ENCODE results near the gene LONP1.
"Not testable (repeated sequence)": the region's sequence is repeated elsewhere in the genome, so short reads cannot be mapped to it uniquely, and the experiment has no call there.

Gene LONP1

DNA sequence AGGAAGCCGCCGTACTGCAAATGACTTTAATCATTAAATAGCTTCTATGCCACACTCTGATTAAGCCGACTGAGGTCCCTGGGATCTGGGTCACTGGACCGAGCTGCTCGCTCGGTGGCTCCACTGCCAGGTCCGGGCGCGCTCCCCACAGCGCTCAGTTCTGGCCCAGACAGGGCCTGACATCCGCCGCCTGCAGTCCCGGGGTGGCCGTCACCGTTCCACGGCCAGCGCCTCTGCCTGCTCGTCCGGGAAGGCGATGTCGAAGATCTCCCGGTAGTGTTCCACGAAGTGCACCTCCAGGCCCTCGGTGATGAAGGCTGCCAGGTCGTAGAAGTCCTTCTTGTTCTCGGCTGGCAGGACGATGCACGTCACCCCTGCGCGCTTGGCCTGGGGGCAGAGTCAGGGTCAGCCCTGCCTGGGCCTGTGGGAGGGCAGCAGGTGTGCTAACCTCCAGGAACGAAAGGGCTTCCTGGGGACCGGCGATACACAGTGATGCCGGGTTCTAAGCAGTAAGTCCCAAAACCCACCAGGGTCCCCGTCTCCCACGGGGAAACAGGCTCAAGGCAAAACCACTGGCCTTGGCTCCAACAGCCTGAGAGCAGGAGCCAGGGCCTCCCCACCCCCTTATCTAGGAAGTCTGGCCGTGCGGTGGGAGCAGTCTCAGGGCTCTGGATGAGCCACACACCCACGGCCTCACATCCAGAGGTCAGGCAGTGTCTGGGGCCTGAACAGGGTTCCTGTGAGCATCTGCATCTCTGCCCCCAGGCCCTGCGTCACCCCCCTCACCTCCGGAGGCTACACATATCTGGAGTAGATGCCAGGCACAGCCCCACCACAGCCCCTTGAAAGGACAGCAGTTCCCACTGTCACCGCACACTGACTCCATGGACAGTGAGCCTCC lies 27.9 kb downstream of the LONP1 start:
- TF ChIP-seq EZH2phosphoT487 (conservative IDR thresholded peaks at IDR 0.05; ENCODE audit: low read length) = no peak
- TF ChIP-seq, protein P1, sequence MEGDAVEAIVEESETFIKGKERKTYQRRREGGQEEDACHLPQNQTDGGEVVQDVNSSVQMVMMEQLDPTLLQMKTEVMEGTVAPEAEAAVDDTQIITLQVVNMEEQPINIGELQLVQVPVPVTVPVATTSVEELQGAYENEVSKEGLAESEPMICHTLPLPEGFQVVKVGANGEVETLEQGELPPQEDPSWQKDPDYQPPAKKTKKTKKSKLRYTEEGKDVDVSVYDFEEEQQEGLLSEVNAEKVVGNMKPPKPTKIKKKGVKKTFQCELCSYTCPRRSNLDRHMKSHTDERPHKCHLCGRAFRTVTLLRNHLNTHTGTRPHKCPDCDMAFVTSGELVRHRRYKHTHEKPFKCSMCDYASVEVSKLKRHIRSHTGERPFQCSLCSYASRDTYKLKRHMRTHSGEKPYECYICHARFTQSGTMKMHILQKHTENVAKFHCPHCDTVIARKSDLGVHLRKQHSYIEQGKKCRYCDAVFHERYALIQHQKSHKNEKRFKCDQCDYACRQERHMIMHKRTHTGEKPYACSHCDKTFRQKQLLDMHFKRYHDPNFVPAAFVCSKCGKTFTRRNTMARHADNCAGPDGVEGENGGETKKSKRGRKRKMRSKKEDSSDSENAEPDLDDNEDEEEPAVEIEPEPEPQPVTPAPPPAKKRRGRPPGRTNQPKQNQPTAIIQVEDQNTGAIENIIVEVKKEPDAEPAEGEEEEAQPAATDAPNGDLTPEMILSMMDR (IDR thresholded peaks at IDR 0.05; ENCODE audit: insufficient read depth, low read length, poor library complexity, severe bottlenecking) = no peak
- no peaks in the 10 kb centered on the region; the same call in 1 of the 2 replicates for H3K36me3 ChIP-seq (ENCODE audit: low read length)
- H3K9me2 ChIP-seq (replicated peaks; ENCODE audit: insufficient read depth, low read length) = no peaks in the 10 kb centered on the region
- H4K20me1 ChIP-seq (ENCODE audit: low read depth, low read length) = no peaks in the 10 kb centered on the region; the same call in 1 of the 2 replicates
- H3K4me2 ChIP-seq (ENCODE audit: low read depth, low read length, poor library complexity, severe bottlenecking) = peak overlapping the region; percentile 77
- no peak overlapping the region for H2AFZ ChIP-seq (ENCODE audit: low read depth, low read length, severe bottlenecking)
- H3F3A ChIP-seq (ENCODE audit: insufficient read depth) = peaks cover 40% of the 10 kb centered on the region
- peaks cover 30% of the 10 kb centered on the region for H3K79me2 ChIP-seq (ENCODE audit: insufficient read depth, low read length)
- H3K27me3 ChIP-seq (ENCODE audit: low read length) = no peaks in the 10 kb centered on the region
- no peaks in the 10 kb centered on the region for H3K9me3 ChIP-seq (ENCODE audit: insufficient read depth, low read length)
- H3K27ac ChIP-seq (ENCODE audit: low read depth, low read length) = peak overlapping the region; percentile 83
- H3K4me3 ChIP-seq (ENCODE audit: insufficient read depth, low read length, poor library complexity, severe bottlenecking) = peak overlapping the region; percentile 73
- peak overlapping the region; percentile 95 for H3K9ac ChIP-seq (ENCODE audit: low read length)

GRCh38 chr19:5690955-5691821 lies 28.8 kb downstream of the LONP1 start:
- TF ChIP-seq EZH2phosphoT487 (conservative IDR thresholded peaks at IDR 0.05; ENCODE audit: low read length) = no peak
- TF ChIP-seq, protein P1 (IDR thresholded peaks at IDR 0.05; ENCODE audit: insufficient read depth, low read length, poor library complexity, severe bottlenecking) = no peak
- Histone ChIP-seq H3K9me3 (ENCODE audit: insufficient read depth, low read length) (no peaks in the 10 kb centered on the region), H3K36me3 (ENCODE audit: low read length) (no peaks in the 10 kb centered on the region; the same call in 1 of the 2 replicates), H3K4me2 (ENCODE audit: low read depth, low read length, poor library complexity, severe bottlenecking) (peak overlapping the region; percentile 77), H3K27me3 (ENCODE audit: low read length) (no peaks in the 10 kb centered on the region), H3K27ac (ENCODE audit: low read depth, low read length) (peak overlapping the region; percentile 83), H3K4me3 (ENCODE audit: insufficient read depth, low read length, poor library complexity, severe bottlenecking) (peak overlapping the region; percentile 73), H3K9ac (ENCODE audit: low read length) (peak overlapping the region; percentile 95), H3F3A (ENCODE audit: insufficient read depth) (peaks cover 40% of the 10 kb centered on the region), H2AFZ (ENCODE audit: low read depth, low read length, severe bottlenecking) (no peak overlapping the region), H4K20me1 (ENCODE audit: low read depth, low read length) (no peaks in the 10 kb centered on the region; the same call in 1 of the 2 replicates), H3K79me2 (ENCODE audit: insufficient read depth, low read length) (peaks cover 30% of the 10 kb centered on the region), H3K9me2 (replicated peaks; ENCODE audit: insufficient read depth, low read length) (no peaks in the 10 kb centered on the region)

GRCh38 chr19:5690125-5690954 lies 29.6 kb downstream of the LONP1 start, which contains the start of gene RPL36:
Gene RPL36 (plus strand): TSS chr19:5690295. CDS start chr19:5690508, 213 bp downstream.
- Histone ChIP-seq H3K4me3 (ENCODE audit: insufficient read depth, low read length, poor library complexity, severe bottlenecking) (peak within 1 kb of the TSS; percentile 73), H3K27ac (ENCODE audit: low read depth, low read length) (peak within 1 kb of the TSS; percentile 83), H3F3A (ENCODE audit: insufficient read depth) (peaks cover 39% of the 10 kb centered on the region), H3K9me2 (replicated peaks; ENCODE audit: insufficient read depth, low read length) (no peaks in the 10 kb centered on the region), H3K36me3 (ENCODE audit: low read length) (no peaks in the 10 kb centered on the region; the same call in 1 of the 2 replicates), H2AFZ (ENCODE audit: low read depth, low read length, severe bottlenecking) (peak within 1 kb of the TSS; percentile 93), H3K9ac (ENCODE audit: low read length) (peak within 1 kb of the TSS; percentile 95), H3K4me2 (ENCODE audit: low read depth, low read length, poor library complexity, severe bottlenecking) (peak within 1 kb of the TSS; percentile 77), H4K20me1 (ENCODE audit: low read depth, low read length) (no peaks in the 10 kb centered on the region; the same call in 1 of the 2 replicates), H3K27me3 (ENCODE audit: low read length) (no peaks in the 10 kb centered on the region), H3K79me2 (ENCODE audit: insufficient read depth, low read length) (peaks cover 30% of the 10 kb centered on the region), H3K9me3 (ENCODE audit: insufficient read depth, low read length) (no peaks in the 10 kb centered on the region)
- TF ChIP-seq, protein P1 (IDR thresholded peaks at IDR 0.05; ENCODE audit: insufficient read depth, low read length, poor library complexity, severe bottlenecking) = peak; percentile 86
- TF ChIP-seq EZH2phosphoT487 (conservative IDR thresholded peaks at IDR 0.05; ENCODE audit: low read length) = no peak

DNA sequence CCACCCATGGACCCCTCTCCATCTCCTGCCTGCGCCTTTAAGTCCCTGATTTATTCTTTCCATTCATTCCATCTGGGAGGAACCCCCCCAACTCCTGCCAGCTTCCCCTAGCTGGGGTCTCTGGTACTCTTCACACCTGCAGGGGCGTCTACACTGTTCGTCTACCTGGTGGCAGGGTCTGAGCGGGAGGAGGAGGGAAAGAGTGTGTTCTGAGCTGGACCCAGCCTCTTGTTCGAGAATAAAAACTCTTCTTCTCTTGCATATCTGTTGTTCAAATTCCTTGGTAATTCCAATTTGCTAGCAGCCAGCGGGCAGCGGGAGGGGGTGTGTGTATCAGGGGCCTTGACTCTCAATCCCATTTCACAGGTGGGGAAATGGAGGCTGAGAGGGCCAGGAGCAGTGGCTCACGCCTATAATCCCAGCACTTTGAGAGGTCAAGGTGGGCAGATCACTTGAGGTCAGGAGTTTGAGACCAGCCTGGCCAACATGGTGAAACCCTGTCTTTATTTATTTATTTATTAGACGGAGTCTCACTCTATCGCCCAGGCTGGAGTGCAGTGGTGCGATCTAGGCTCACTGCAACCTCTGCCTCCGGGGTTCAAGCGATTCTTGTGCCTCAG lies 31.6 kb downstream of the LONP1 start:
- H3K4me3 ChIP-seq (ENCODE audit: insufficient read depth, low read length, poor library complexity, severe bottlenecking); H3K27ac ChIP-seq (ENCODE audit: low read depth, low read length): not testable (repeated sequence)

More for the DNA sequence above, 31.6 kb downstream of the LONP1 start:
- not testable (repeated sequence) for H3K4me2 ChIP-seq (ENCODE audit: low read depth, low read length, poor library complexity, severe bottlenecking); H3K36me3 ChIP-seq (ENCODE audit: low read length); H3K9me3 ChIP-seq (ENCODE audit: insufficient read depth, low read length); H3K9me2 ChIP-seq (replicated peaks; ENCODE audit: insufficient read depth, low read length); H2AFZ ChIP-seq (ENCODE audit: low read depth, low read length, severe bottlenecking); H4K20me1 ChIP-seq (ENCODE audit: low read depth, low read length); H3K27me3 ChIP-seq (ENCODE audit: low read length); H3K9ac ChIP-seq (ENCODE audit: low read length)
- peaks cover 29% of the 10 kb centered on the region for H3F3A ChIP-seq (ENCODE audit: insufficient read depth)
- peaks cover 30% of the 10 kb centered on the region for H3K79me2 ChIP-seq (ENCODE audit: insufficient read depth, low read length)

Data from SU-DHL-6 (cell line).